G401 (cell line): ENCODE results near the gene GPR158. TPM values are rescaled to one million over a fixed set of nuclear protein-coding genes. Genes with fewer than 3 reads are reported as not detected.

Source experiments
- DNase-seq: peaks from one replicate; pipeline ENCODE4 v3.0.0-alpha.2; 2015; ENCODE audit warnings: low spot score
- in situ Hi-C: cut with HindIII; loops from 2 replicates; pipeline ENCODE4 v1.10.0; 2016; ENCODE audit warnings: low sequenced_read_pairs, mixed read lengths
- total RNA-seq: library from RNA; depleted of rRNA; stranded (reverse); fragments of >200 nt; shearing (Covaris generic); gene quantifications from 2 replicates; pipeline ENCODE4 v1.2.3, GENCODE V29; 2014; rRNA removed

GPR158 gene
- total RNA-seq, 1 experiment from 2014 or later, result not detected

DNA sequence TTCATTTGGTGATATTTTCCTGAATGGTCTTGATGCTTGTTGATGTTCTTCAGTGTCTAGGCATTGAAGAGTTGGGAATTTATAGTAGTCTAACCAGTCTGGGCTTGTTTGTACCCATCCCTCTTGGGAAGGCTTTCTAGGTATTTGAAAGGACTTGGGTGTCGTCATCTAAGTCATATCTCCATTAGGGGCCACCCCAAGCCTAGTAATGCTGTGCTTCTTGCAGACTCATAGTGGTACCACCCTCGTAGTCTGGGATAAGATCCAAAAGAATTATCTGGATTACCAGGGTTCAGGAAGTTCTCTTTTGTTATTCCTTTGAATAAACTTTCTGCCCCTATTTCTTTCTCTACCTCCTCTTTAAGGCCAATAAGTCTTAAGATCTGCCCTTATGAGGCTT, 439.9 kb downstream of the GPR158 start:
- in situ Hi-C loops, result no loop called here
- DNase-seq, result no peak

DNA sequence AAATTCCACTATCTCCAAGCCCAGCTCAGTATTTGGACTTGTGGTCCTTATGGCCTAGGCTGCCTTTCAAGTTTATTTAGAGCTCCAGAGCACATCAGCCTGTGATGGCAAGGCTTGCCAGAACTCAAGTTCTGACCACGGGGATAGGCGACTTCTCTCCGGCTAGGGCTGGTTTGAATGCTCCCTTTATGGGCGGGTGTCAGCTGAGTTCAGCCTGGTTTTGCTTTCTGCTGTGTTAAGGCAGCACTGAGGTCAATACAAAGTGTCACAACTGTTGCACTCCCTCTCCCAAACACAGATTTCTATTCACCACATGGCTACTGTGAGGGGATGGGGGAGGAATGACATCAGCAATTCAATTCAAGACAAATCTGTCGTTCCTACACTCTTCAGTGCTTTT, 441.1 kb downstream of the GPR158 start:
- in situ Hi-C loops, result no loop called here
- DNase-seq, result no peak

DNA sequence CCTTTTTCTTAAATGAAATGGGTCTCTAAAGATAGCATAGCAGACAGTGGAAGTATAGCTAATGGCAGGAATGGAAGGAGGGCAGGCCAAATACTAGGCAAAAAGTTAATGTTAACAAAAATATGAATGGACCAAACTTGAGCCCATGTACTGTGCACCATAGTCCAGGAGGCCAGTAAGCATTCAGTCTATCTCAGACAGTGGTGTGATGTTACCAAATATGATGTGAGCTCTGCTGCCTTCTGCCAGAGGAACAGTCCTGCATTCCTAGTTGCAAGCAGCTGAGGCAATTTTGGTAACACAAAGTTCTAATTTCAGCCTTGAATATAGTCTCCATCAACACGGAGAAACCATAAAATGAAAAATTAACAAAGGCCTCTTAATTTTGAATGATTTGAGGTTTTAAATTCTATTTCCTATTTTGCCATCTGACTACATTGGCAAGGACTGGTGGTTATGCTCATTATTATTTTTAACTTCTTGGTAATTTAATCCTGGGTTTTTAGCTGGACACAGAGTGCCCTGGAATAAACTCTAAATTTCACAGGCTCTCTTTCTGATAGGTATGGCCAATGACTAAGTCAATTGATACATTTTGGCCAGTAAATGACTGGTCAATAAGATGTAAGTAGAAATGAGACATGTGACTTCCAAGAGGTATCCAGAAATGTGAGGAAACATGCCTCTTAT, 442.2 kb downstream of the GPR158 start:
- DNase-seq, result no peak
- in situ Hi-C loops, result no loop called here

DNA sequence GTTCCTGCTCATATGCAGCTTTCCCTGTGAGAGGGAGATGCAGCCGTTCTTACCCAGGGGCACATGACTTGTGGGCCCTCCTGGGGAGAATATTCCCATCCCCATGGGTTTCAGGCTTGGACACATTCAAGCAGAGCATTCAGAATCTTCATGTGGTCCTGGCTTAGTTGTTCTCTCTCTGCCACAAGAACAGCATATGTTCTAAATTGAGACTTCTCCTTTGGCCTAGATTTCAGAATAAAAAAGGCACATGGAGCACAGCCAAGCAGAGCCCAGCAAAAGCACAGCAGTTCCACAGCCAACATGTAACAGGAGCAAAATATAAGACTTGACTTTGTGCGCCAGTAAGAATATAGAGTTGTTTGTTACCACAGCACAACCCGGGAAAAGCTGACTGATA, 452.8 kb downstream of the GPR158 start:
- peak; percentile 95 for DNase-seq
- in situ Hi-C loops, result no loop called here

DNA sequence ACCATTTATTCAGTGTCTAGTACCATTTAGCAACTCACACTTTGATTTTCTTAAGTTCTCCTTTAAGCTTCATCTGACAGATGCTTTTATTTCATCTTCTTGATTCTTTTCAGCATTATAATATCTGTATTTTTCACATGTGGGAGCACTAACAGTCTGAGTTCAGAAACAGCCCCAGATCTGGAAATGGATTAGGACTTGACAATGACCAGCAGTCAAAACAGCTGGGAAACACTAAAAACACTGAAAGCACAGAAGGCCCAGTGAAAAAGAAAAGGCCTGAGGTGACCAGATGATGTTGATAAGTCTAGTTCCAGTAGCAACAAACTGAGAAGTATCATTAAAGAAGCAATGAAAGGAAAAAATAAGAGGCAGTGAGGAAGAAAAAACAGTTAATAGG, 454.5 kb downstream of the GPR158 start:
- no peak for DNase-seq
- in situ Hi-C loops, result no loop called here

DNA sequence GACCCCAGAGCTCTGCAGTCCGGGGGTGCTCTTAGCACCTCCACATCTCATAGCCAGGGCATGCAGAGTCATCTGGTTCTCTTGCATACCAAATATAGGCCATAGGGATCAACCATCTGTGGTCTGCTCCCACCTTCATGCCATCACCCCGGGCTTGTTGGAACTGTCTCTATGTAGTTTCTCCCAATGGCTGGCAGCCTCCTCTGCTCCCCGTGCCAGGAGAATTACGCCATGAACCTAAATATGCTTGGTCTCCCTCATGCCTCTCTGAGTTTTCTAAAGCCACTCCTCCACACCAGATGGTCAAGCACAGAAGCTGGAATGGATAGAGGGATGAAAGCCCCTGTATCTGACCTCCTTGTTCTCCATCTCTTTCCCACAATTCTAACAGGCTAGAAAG, 456.7 kb downstream of the GPR158 start:
- peak; percentile 100 for DNase-seq
- in situ Hi-C loops, result no loop called here

DNA sequence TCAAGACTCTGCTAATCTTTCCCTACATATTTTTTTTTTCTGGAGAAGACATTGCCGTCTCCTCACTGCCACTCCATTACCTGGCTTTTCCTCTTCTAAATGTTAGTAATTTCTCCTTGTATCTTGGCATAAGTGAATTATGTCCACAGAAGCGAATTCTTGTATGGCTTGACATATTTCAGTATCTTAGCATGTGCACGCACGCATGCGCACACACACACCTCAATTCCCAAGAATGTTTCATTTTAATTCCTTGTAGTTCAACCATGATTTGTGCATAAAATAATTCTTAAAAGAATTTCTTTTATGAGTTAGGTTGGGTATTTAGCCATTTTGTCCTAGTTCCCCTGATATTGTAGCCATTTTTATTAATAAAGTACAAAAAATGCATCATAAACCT, 458.0 kb downstream of the GPR158 start:
- in situ Hi-C loops, result no loop called here
- no peak for DNase-seq

DNA sequence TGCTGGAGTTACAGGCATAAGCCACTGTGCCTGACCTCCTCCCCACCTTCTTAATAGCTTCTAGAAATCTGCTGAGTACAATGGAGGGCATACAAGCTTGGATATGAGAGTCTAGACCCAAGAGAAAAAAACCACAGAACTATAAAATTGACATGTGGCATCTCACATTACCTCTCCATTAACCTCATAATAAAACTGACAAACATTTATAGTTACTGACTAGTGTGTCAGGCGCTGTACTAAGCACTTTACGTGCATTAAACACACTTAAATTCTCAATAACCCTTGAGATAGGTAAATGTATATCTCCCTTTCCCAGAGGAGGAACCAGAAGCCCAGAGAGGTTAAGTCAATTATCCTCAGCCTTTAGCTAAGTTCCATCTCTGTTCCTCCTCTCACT, 458.7 kb downstream of the GPR158 start:
- in situ Hi-C loops, result no loop called here
- DNase-seq, result no peak

DNA sequence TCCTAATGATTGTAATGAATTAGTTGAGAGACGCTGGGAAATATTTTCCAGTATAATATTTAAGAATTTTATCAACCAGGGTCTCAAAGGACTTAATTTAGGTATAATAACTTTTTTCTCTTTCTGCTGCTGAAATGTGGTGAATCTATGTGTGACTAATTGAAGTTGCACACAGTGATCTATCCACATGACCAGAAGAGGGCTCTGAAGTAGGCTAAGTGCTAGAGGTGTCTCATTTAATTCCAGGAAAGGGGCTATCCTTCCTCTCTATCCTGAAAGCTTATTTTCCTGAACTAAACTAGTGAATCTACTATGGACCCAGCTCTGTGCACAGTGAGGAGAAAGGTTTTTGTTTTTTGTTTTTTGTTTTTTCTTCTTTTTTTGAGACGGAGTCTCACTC, 464.8 kb downstream of the GPR158 start:
- no peak for DNase-seq
- in situ Hi-C loops, result no loop called here

DNA sequence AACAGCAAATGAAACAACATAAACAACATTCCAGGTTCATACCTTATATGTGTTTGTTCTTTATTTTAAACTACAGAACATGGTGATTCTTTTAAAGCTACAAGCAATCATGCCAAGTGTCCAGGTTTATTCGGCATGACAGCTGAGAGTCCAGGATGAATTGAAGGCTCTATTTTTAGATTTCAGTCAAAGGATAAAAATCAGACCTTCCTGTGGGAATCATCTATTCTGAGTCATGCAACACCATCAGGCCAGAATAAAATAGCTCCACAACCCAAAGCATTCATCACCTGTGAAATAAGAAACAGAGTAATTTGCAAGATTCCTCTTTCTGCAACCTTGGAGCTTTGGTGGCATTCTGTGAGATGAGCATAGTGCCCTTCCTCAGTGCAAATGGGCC, 466.8 kb downstream of the GPR158 start:
- in situ Hi-C loops, result no loop called here
- DNase-seq, result peak; percentile 89

DNA sequence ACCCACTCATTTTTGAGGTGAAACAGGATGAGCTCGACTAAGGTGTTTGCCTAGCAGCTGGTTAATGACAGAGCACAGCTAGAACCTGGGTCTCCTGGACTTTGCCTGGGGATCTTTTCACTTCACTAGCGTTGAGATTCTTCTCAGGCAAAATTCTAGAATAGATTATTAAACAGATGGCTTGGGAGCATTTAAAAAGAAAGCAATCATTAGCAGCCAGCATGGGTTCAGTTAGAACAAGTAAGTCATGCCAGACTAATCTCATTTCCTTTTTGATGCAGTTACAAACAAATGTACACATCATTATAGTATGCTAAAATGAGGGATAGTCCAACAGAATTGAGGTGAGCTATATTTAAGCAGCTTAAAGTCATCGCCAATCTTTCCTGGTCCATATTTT, 467.9 kb downstream of the GPR158 start:
- peak; percentile 94 for DNase-seq
- in situ Hi-C loops, result no loop called here

DNA sequence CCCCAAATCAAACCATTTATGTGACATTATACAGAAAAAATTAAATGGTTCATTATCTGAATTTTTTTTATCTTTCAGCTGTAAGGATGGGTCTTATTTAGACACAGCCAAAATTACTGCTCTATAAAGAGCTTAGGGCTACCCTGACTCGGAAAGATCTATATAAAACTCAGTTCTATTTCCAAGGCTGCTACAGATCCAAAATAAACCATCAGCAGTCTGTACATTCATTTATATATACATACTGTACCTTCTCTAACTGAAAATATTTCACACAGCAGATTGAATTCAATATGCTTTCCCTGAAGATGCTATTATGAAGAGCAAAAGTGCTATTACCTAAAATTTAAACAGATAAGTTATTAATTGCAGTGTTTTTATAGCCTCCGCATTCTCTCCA, 471.6 kb downstream of the GPR158 start:
- no peak for DNase-seq
- in situ Hi-C loops, result no loop called here

DNA sequence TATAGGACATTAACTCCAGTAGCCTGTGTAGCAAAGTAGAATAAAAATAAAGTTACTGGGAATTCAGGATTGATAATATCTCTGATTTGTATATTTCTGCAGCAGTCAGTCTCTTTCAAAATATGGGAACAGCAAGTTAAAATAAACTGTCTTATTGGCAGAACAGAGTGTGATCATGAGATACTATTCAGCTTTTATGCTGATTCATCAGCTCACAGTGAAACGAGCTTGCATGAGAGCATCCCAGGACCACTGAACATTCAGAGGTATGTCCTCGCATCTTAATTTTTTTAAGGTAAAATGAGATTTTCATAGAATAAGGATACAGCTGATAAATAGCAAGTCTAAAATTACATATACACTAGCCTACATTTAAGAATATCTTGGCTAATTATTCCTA, 476.7 kb downstream of the GPR158 start:
- in situ Hi-C loops, result no loop called here
- DNase-seq, result no peak

Other genes with a start within 250 kb of the GPR158 start
- 32.6 and 46.6 TPM in 2 replicates for gene PRTFDC1, start 222.4 kb upstream of the GPR158 start, total RNA-seq
- not detected in 2 replicates for gene ENKUR, start 158.8 kb upstream of the GPR158 start, total RNA-seq
- gene THNSL1, start 158.4 kb upstream of the GPR158 start, total RNA-seq, result 6.4 TPM in 2 replicates